ENCODE data around the gene KCNH4. TPM values are rescaled to one million over a fixed set of nuclear protein-coding genes. Genes with fewer than 3 reads are reported as not detected.
A peak's percentile ranks its signal among the peaks of the same experiment; 100 is the strongest.

KCNH4 gene
- polyA plus RNA-seq, 1 donor (not counting 4 experiments of a cell fraction or from before 2014, with no cell fraction given): not detected

- dilution Hi-C loops (cut with MboI; ENCODE audit: extremely low pct_ligation_motif_present, low sequenced_read_pairs): no loop called here
- no peak overlapping the region for H3K27ac ChIP-seq (ENCODE audit: control insufficient read depth, insufficient read depth, low read length)
- H3K27me3 ChIP-seq (ENCODE audit: control insufficient read depth, extremely low read depth, insufficient read depth, low read length): peaks cover 53% of the 10 kb centered on the region
These were observed 476 bp downstream of the KCNH4 start for GRCh38 chr17:42180411-42180921.

GRCh38 chr17:42179911-42180410 is 981 bp downstream of the KCNH4 start:
- no peaks in the 10 kb centered on the region for H4K20me1 ChIP-seq (ENCODE audit: control insufficient read depth, extremely low read depth, insufficient read depth, low read length)
- H3K9me1 ChIP-seq (ENCODE audit: control insufficient read depth, extremely low read depth, insufficient read depth, low read length): no peaks in the 10 kb centered on the region
- no peaks in the 10 kb centered on the region for H3K9me3 ChIP-seq (ENCODE audit: control insufficient read depth, low read depth, low read length)
- no peak overlapping the region for H3K9ac ChIP-seq (ENCODE audit: control insufficient read depth, extremely low read depth, insufficient read depth, low read length)
- H3K27ac ChIP-seq (ENCODE audit: control insufficient read depth, insufficient read depth, low read length): no peak overlapping the region
- H3K4me2 ChIP-seq (ENCODE audit: control insufficient read depth, extremely low read depth, insufficient read depth, low read depth, low read length): no peak overlapping the region
- H3K27me3 ChIP-seq (ENCODE audit: control insufficient read depth, extremely low read depth, insufficient read depth, low read length): peaks cover 49% of the 10 kb centered on the region
- H3K36me3 ChIP-seq (ENCODE audit: control insufficient read depth in 2 of 2, extremely low read depth in 1 of 2, insufficient read depth in 2 of 2, low read length in 2 of 2): no peaks in the 10 kb centered on the region
- no peaks in the 10 kb centered on the region for H3K79me2 ChIP-seq (ENCODE audit: control insufficient read depth, insufficient read depth, low read length)
- H2AFZ ChIP-seq (ENCODE audit: control insufficient read depth, low read length): no peak overlapping the region
- H3K4me1 ChIP-seq (ENCODE audit: control insufficient read depth, extremely low read depth, insufficient read depth, low read length): peaks cover 8% of the 10 kb centered on the region
- TF ChIP-seq CTCF (optimal IDR thresholded peaks at IDR 0.05 in 1 of 3, IDR thresholded peaks at IDR 0.05 in 1 of 3, conservative IDR thresholded peaks at IDR 0.05 in 1 of 3; ENCODE audit: extremely low read depth in 1 of 3, insufficient read depth in 2 of 3, low read length in 3 of 3) (no peak), EZH2 (IDR thresholded peaks at IDR 0.05; ENCODE audit: low read length) (no peak)
- DNase-seq (ENCODE audit: low read depth, low spot score) (no peak), FAIRE-seq (no peak)
- dilution Hi-C loops (cut with MboI; ENCODE audit: extremely low pct_ligation_motif_present, low sequenced_read_pairs): no loop called here
- no peak overlapping the region for H3K4me3 ChIP-seq (ENCODE audit: control insufficient read depth in 2 of 3, extremely low read depth in 1 of 3, insufficient read depth in 2 of 3, low read depth in 1 of 3, low read length in 3 of 3)

More at GRCh38 chr17:42180411-42180921, 476 bp downstream of the KCNH4 start:
- peaks cover 8% of the 10 kb centered on the region for H3K4me1 ChIP-seq (ENCODE audit: control insufficient read depth, extremely low read depth, insufficient read depth, low read length)
- H3K9me1 ChIP-seq (ENCODE audit: control insufficient read depth, extremely low read depth, insufficient read depth, low read length): no peaks in the 10 kb centered on the region
- DNase-seq (ENCODE audit: low read depth, low spot score) (no peak), FAIRE-seq (no peak)
- H3K4me3 ChIP-seq (ENCODE audit: control insufficient read depth in 2 of 3, extremely low read depth in 1 of 3, insufficient read depth in 2 of 3, low read depth in 1 of 3, low read length in 3 of 3): no peak overlapping the region
- H3K79me2 ChIP-seq (ENCODE audit: control insufficient read depth, insufficient read depth, low read length): no peaks in the 10 kb centered on the region
- no peak overlapping the region for H3K9ac ChIP-seq (ENCODE audit: control insufficient read depth, extremely low read depth, insufficient read depth, low read length)
- no peak overlapping the region for H3K4me2 ChIP-seq (ENCODE audit: control insufficient read depth, extremely low read depth, insufficient read depth, low read depth, low read length)
- no peak overlapping the region for H2AFZ ChIP-seq (ENCODE audit: control insufficient read depth, low read length)
- no peaks in the 10 kb centered on the region for H3K36me3 ChIP-seq (ENCODE audit: control insufficient read depth in 2 of 2, extremely low read depth in 1 of 2, insufficient read depth in 2 of 2, low read length in 2 of 2)
- no peaks in the 10 kb centered on the region for H4K20me1 ChIP-seq (ENCODE audit: control insufficient read depth, extremely low read depth, insufficient read depth, low read length)
- H3K9me3 ChIP-seq (ENCODE audit: control insufficient read depth, low read depth, low read length): no peaks in the 10 kb centered on the region
- TF ChIP-seq CTCF (optimal IDR thresholded peaks at IDR 0.05 in 1 of 3, IDR thresholded peaks at IDR 0.05 in 1 of 3, conservative IDR thresholded peaks at IDR 0.05 in 1 of 3; ENCODE audit: extremely low read depth in 1 of 3, insufficient read depth in 2 of 3, low read length in 3 of 3) (no peak), EZH2 (IDR thresholded peaks at IDR 0.05; ENCODE audit: low read length) (peak; percentile 88)
